PFSK-1 (cell line): ENCODE measurements around the gene NOL4L.

Source experiments
- TAF1 ChIP-seq: IDR thresholded peaks from 2 replicates; pipeline ENCODE4 v1.6.1; 2012; ENCODE audit warnings: low read length, control low read depth, borderline replicate concordance; ENCODE audit not compliant: insufficient read depth
- TF ChIP-seq, protein P1 (sequence below), 2 experiments: IDR thresholded peaks; 2 replicates each; pipeline versions ENCODE4 v1.6.1 to v1.8.0; 2011 to 2012; ENCODE audit warnings: low read depth in 2 of 2, low read length in 2 of 2, control low read depth in 1 of 2, inconsistent platforms in 1 of 2, mild to moderate bottlenecking in 1 of 2, moderate library complexity in 1 of 2; ENCODE audit not compliant: insufficient read depth in 1 of 2

- no peak for TF ChIP-seq TAF1
- TF ChIP-seq, protein P1, sequence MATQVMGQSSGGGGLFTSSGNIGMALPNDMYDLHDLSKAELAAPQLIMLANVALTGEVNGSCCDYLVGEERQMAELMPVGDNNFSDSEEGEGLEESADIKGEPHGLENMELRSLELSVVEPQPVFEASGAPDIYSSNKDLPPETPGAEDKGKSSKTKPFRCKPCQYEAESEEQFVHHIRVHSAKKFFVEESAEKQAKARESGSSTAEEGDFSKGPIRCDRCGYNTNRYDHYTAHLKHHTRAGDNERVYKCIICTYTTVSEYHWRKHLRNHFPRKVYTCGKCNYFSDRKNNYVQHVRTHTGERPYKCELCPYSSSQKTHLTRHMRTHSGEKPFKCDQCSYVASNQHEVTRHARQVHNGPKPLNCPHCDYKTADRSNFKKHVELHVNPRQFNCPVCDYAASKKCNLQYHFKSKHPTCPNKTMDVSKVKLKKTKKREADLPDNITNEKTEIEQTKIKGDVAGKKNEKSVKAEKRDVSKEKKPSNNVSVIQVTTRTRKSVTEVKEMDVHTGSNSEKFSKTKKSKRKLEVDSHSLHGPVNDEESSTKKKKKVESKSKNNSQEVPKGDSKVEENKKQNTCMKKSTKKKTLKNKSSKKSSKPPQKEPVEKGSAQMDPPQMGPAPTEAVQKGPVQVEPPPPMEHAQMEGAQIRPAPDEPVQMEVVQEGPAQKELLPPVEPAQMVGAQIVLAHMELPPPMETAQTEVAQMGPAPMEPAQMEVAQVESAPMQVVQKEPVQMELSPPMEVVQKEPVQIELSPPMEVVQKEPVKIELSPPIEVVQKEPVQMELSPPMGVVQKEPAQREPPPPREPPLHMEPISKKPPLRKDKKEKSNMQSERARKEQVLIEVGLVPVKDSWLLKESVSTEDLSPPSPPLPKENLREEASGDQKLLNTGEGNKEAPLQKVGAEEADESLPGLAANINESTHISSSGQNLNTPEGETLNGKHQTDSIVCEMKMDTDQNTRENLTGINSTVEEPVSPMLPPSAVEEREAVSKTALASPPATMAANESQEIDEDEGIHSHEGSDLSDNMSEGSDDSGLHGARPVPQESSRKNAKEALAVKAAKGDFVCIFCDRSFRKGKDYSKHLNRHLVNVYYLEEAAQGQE (IDR thresholded peaks at IDR 0.05; ENCODE audit: insufficient read depth in 1 of 2, low read depth in 2 of 2, low read length in 2 of 2), result no peak
These were observed 124.3 kb downstream of the NOL4L start for GRCh38 chr20:32460683-32461320.
